GM18502 (cell line): ENCODE results near the gene TP53BP1.
"Not testable (repeated sequence)": the region's sequence is repeated elsewhere in the genome, so short reads cannot be mapped to it uniquely, and the experiment has no call there.

Experiments
- ATAC-seq: cut with Tn5 transposase; IDR thresholded peaks from one replicate; pipeline ENCODE4 v1.9.1; 2021; ENCODE audit warnings: mild to moderate bottlenecking; ENCODE audit not compliant: unreplicated experiment, poor library complexity

The TP53BP1 gene

DNA sequence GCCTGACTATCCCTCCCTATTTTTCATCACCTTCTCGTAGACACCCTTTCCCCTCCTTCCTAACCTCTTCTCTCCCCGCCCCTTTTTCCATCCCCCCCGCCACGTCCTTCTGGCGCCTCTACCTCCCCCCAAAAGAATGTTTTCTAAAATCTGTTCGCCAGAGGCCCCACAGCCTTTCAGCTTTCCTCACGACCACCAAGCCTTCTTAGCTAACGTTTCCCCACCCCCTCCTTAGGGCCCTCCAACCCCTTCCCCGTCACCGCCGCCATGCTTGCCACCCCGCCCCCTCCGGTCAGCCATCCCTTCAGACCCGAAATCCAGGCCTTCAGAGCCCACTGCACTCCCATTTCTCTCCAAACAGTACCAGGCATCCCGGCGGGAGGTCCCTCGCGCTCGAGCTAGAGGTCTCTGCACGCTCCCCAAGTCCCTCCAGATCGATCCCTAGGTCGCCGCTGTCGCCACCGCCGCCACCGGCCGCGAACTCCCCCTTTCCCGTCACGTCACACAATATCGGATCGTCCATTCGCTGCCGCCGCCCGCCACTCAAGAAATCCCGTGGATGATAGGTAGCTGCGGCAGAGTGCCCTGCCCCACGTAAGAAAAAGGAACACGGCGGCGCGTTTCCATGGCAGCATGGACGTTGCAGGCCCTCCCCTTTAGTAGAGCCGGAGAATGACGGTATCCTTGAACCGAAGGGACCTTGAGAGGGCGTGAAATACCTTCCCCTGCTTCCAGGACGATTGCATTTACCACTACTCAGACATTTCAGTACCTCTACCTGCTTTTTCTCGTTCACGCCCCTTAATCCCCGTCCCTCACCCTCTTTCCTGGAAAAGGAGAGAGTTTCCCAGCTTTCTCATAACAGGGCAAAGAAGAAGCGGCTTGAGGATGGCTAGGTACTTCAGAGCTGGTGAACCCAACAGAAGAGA lies at the start of gene TP53BP1:
Gene TP53BP1 (minus strand): TSS at position 484 of the 929 bp plus-strand sequence. CDS start 113 bp downstream, at position 371.
- ATAC-seq: peak; percentile 99

DNA sequence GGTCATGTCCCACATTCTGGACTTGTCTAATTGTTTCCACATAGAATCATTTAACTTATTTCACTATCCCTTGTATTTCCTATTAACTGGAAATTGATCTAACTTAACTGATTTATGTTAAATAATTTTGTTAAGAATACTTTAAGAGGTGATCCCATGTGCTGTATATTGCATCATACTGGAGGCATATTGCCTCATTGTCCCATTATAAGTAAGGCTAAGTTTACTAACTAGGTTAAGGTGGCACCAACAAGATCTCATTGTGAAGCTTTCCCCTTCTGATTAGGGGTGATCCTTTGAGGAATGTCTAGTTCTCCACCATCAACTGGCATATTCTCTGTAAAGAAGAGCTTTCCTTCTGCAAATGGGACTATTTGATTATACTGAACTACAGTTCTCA lies 48.8 kb upstream of the TP53BP1 start:
- ATAC-seq: no peak

- ATAC-seq: no peak
These were observed 45.1 kb upstream of the TP53BP1 start for GRCh38 chr15:43538091-43538490.

DNA sequence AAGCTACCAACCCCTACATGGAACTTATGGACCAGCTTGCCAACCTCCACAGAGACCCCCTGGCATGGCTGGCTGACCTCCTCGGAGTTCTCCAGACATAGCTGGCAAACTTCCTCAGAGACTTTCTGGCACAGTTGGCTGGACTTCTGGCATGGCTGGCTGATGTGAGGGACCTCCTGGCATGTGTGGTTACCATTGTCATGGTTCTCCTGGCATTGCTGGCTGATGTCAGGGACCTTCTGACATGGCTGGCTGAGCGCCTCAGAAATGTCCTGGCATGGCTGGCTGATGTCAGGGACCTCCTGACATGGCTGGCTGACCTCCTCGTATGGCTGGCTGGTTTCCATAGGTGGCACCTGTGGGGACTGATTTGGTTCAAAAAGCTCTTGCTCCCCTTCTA lies 41.9 kb upstream of the TP53BP1 start:
- ATAC-seq: no peak

- not testable (repeated sequence) for ATAC-seq
These were observed 39.9 kb upstream of the TP53BP1 start for GRCh38 chr15:43532826-43533225.

- no peak for ATAC-seq
These were observed 38.2 kb upstream of the TP53BP1 start for GRCh38 chr15:43531018-43531670.

- ATAC-seq: no peak
These were observed 36.8 kb upstream of the TP53BP1 start for GRCh38 chr15:43529587-43530345.

DNA sequence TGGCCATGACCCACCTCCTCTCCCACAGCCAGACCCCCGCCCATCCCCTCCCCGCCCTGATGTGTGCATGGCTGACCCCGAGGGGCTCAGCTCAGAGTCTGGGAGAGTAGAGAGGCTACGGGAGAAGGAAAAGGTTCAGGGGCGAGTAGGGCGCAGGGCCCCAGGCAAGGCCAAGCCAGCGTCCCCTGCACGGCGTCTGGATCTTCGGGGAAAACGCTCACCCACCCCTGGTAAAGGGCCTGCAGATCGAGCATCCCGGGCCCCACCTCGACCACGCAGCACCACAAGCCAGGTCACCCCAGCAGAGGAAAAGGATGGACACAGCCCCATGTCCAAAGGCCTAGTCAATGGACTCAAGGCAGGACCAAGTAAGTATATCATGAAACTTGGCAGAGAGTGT lies 36.2 kb upstream of the TP53BP1 start:
- no peak for ATAC-seq

GRCh38 chr15:43528542-43529007 lies 35.6 kb upstream of the TP53BP1 start:
- ATAC-seq: no peak

DNA sequence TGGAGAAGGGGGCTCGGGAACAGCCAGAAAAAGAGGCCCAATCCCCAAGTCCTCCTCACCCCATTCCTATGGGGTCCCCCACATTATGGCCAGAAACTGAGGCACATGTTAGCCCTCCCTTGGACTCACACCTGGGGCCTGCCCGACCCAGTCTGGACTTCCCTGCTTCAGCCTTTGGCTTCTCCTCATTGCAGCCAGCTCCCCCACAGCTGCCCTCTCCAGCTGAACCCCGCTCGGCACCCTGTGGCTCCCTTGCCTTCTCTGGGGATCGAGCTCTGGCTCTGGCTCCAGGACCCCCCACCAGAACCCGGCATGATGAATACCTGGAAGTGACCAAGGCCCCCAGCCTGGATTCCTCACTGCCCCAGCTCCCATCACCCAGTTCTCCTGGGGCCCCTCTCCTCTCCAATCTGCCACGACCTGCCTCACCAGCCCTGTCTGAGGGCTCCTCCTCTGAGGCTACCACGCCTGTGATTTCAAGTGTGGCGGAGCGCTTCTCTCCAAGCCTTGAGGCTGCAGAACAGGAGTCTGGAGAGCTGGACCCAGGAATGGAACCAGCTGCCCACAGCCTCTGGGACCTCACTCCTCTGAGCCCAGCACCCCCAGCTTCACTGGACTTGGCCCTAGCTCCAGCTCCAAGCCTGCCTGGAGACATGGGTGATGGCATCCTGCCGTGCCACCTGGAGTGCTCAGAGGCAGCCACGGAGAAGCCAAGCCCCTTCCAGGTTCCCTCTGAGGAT lies 35.0 kb upstream of the TP53BP1 start:
- no peak for ATAC-seq

GRCh38 chr15:43527016-43527801 lies 34.3 kb upstream of the TP53BP1 start:
- ATAC-seq: no peak

- no peak for ATAC-seq
These were observed 33.4 kb upstream of the TP53BP1 start for GRCh38 chr15:43526261-43526930.

DNA sequence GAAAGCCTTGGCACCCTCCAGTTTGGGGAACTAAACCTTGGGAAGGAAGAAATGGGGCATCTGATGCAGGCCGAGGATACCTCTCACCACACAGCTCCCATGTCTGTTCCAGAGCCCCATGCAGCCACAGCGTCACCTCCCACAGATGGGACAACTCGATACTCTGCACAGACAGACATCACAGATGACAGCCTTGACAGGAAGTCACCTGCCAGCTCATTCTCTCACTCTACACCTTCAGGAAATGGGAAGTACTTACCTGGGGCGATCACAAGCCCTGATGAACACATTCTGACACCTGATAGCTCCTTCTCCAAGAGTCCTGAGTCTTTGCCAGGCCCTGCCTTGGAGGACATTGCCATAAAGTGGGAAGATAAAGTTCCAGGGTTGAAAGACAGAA lies 32.2 kb upstream of the TP53BP1 start:
- ATAC-seq: no peak

- ATAC-seq: no peak
These were observed 31.4 kb upstream of the TP53BP1 start for GRCh38 chr15:43524254-43524845.

GRCh38 chr15:43523646-43524045 lies 30.7 kb upstream of the TP53BP1 start:
- ATAC-seq: no peak

DNA sequence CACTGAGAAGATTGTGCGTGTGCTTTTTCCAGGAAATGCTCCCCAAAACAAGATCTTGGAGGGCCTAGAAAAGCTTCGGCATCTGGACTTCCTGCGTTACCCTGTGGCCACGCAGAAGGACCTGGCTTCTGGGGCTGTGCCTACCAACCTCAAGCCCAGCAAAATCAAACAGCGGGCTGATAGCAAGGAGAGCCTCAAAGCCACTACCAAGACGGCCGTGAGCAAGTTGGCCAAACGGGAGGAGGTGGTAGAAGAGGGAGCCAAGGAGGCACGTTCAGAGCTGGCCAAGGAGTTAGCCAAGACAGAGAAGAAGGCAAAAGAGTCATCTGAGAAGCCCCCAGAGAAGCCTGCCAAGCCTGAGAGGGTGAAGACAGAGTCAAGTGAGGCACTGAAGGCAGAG lies 29.3 kb upstream of the TP53BP1 start:
- no peak for ATAC-seq

- no peak for ATAC-seq
These were observed 28.5 kb upstream of the TP53BP1 start for GRCh38 chr15:43521419-43521818.

GRCh38 chr15:43520138-43520537 lies 27.2 kb upstream of the TP53BP1 start:
- ATAC-seq: no peak
